Left lung (tissue), 10 donors: Measurements from ENCODE around the gene MARCHF2. TPM values are rescaled to one million over a fixed set of nuclear protein-coding genes. Genes with fewer than 3 reads are reported as not detected.

Source experiments
- ATAC-seq: fragments of 200-7000 bp; cut with Tn5 transposase; one replicate; pipeline ENCODE4 v1.9.1; 2020; ENCODE audit warnings: moderate library complexity
- DNase-seq, 4 donors: peaks; one replicate each; pipeline ENCODE4 v3.0.0-alpha.2; 2013 to 2020
- H3K27ac ChIP-seq, 2 donors: fragments of 200-600 bp; sonication (generic) in 1 of 2; one replicate each; pipeline versions ENCODE4 v1.5.0 to v1.8.0; 2020 to 2021
- H3K27me3 ChIP-seq, 2 donors: fragments of 200-600 bp; sonication (generic) in 1 of 2; one replicate each; pipeline versions ENCODE4 v1.5.0 to v1.8.0; 2020 to 2021
- H3K36me3 ChIP-seq, 2 donors: fragments of 200-600 bp; sonication (generic) in 1 of 2; one replicate each; pipeline versions ENCODE4 v1.5.0 to v1.8.0; 2020 to 2021
- H3K4me1 ChIP-seq, 2 donors: fragments of 200-600 bp; one replicate each; pipeline ENCODE4 v1.8.0; 2021
- H3K4me3 ChIP-seq, 2 donors: fragments of 200-600 bp; sonication (generic) in 1 of 2; one replicate each; pipeline versions ENCODE4 v1.5.0 to v1.8.0; 2020 to 2021; ENCODE audit warnings: mild to moderate bottlenecking in 1 of 2
- H3K9me3 ChIP-seq, 2 donors: fragments of 200-600 bp; sonication (generic) in 1 of 2; one replicate each; pipeline versions ENCODE4 v1.5.0 to v1.8.0; 2020 to 2021
- intact Hi-C, 2 donors: fragments of 100-400 bp; cut with DNase I; formaldehyde crosslinking; loops; one replicate each; pipeline versions ENCODE4 v1.11.2 to v1.14.2; 2022
- polyA plus RNA-seq, 6 donors: library from polyadenylated mRNA; unstranded; fragments of 120-200 nt; gene quantifications; one replicate each; pipeline ENCODE4 v1.2.1, GENCODE V29; 2013; ENCODE audit not compliant: insufficient read length in 6 of 6
- total RNA-seq, 2 donors: library from RNA; stranded (reverse); fragmentation: NEBNext Ultra II Directional; extraction: Animal tissue kit (Norgen Biotek cat#: 25700); gene quantifications; one replicate each; pipeline ENCODE4 v1.2.1, GENCODE V29; 2021
- TF ChIP-seq, protein P1 (sequence below), 2 donors: fragments of 200-600 bp; sonication (generic) in 1 of 2; IDR thresholded peaks; one replicate each; pipeline versions ENCODE4 v1.5.0 to v1.8.0; 2021; ENCODE audit warnings: antibody characterized with exemption in 2 of 2
- donor health status: DM: no; HTN: yes; CAD: no.
- donor health status: DM: no; HTN: no; CAD: no.

The MARCHF2 gene
- total and polyA plus RNA-seq, 8 donors: 9.1 to 54.6 (median 12.5) TPM

- Histone ChIP-seq H3K9me3 (no peaks in the 10 kb centered on the region), H3K27me3 (no peaks in the 10 kb centered on the region), H3K27ac (peak overlapping the region in 1 of 2 donors; percentile 28), H3K4me1 (peaks cover 38 to 95% of the 10 kb centered on the region in 2 donors), H3K36me3 (peaks cover 0 to 38% of the 10 kb centered on the region in 2 donors), H3K4me3 (no peak overlapping the region)
- intact Hi-C loops: no loop called here
- TF ChIP-seq, protein P1, sequence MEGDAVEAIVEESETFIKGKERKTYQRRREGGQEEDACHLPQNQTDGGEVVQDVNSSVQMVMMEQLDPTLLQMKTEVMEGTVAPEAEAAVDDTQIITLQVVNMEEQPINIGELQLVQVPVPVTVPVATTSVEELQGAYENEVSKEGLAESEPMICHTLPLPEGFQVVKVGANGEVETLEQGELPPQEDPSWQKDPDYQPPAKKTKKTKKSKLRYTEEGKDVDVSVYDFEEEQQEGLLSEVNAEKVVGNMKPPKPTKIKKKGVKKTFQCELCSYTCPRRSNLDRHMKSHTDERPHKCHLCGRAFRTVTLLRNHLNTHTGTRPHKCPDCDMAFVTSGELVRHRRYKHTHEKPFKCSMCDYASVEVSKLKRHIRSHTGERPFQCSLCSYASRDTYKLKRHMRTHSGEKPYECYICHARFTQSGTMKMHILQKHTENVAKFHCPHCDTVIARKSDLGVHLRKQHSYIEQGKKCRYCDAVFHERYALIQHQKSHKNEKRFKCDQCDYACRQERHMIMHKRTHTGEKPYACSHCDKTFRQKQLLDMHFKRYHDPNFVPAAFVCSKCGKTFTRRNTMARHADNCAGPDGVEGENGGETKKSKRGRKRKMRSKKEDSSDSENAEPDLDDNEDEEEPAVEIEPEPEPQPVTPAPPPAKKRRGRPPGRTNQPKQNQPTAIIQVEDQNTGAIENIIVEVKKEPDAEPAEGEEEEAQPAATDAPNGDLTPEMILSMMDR (IDR thresholded peaks at IDR 0.05): no peak
- ATAC-seq (peak; percentile 10), DNase-seq (no peak)
Observed at GRCh38 chr19:8452446-8453123, 39.5 kb downstream of the MARCHF2 start.

DNA sequence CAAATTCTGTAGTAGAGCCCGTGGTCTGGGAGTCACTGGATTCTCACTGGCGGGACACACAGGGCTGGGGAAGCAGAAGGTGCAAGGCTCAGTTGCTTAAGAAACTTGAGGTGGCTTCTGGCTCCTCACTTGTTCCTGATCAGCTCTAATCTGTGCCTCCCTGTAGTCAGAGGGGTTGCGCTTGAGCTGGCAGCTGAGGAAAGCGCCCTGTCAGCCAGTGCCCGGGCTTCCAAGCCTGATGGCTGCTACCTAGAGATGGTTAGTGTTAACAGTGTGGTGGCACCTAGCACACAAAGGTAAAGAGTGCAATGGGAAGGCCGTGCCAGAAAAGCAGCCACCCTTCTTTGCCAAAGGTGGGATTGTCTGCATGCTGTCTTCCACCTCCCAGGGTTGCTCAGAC, 40.5 kb downstream of the MARCHF2 start:
- Histone ChIP-seq H3K9me3 (no peaks in the 10 kb centered on the region), H3K27me3 (no peaks in the 10 kb centered on the region), H3K4me3 (no peak overlapping the region), H3K27ac (no peak overlapping the region), H3K36me3 (peaks cover 0 to 35% of the 10 kb centered on the region in 2 donors), H3K4me1 (peaks cover 37 to 95% of the 10 kb centered on the region in 2 donors)
- intact Hi-C loops: no loop called here
- ATAC-seq: no peak
- TF ChIP-seq, protein P1 (IDR thresholded peaks at IDR 0.05): no peak
- DNase-seq: no peak

DNA sequence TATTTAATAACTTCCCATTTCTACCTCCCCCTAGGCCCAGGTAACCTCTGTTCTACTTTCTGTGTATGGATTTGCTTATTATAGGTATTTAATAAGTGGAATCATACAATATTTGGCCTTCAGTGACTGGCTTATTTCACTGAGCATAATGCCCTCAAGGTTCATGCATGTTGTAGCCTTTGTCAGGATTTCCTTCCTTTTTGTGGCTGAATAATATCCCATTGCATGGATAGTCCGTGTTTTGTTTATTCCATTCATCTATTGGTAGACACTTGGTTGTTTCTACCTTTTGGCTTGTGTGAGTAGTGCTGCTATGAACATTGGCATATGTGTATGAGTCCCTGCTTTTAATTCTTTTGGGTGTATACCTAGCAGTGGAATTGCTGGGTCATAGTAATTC, 41.1 kb downstream of the MARCHF2 start:
- DNase-seq: no peak
- TF ChIP-seq, protein P1 (IDR thresholded peaks at IDR 0.05): no peak
- H3K36me3 ChIP-seq: peaks cover 0 to 38% of the 10 kb centered on the region in 2 donors

DNA sequence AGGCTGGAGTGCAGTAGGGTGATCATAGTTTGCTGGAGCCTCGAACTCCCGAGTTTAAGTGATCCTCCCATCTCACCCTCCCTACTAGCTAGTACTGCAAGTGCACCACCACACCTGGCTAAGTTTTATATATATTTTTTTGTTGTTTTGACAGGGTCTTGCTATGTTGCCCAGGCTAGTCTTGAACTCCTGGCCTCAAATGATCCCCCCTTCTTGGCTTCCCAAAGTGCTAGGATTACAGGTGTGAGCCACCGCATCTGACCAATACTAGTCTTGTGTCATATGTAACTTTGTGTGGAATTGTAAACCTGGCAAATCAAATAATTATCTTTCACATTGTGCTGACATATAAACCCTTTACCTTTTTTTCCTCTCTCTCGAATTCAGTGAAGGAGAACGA, 41.9 kb downstream of the MARCHF2 start:
- Histone ChIP-seq H3K4me3 (no peak overlapping the region), H3K9me3 (no peaks in the 10 kb centered on the region), H3K27ac (no peak overlapping the region), H3K27me3 (no peaks in the 10 kb centered on the region), H3K36me3 (peaks cover 0 to 38% of the 10 kb centered on the region in 2 donors), H3K4me1 (peaks cover 45 to 97% of the 10 kb centered on the region in 2 donors)
- intact Hi-C loops: no loop called here
- ATAC-seq: no peak
- TF ChIP-seq, protein P1 (IDR thresholded peaks at IDR 0.05): no peak
- no peak for DNase-seq

More for the DNA sequence above, 41.1 kb downstream of the MARCHF2 start:
- Histone ChIP-seq H3K27ac (peak overlapping the region in 1 of 2 donors; percentile 23), H3K4me1 (peaks cover 39 to 95% of the 10 kb centered on the region in 2 donors), H3K9me3 (no peaks in the 10 kb centered on the region), H3K27me3 (no peaks in the 10 kb centered on the region), H3K4me3 (no peak overlapping the region)
- intact Hi-C loops: no loop called here
- ATAC-seq: no peak

- intact Hi-C loops: no loop called here
- TF ChIP-seq, protein P1 (IDR thresholded peaks at IDR 0.05): no peak
- Histone ChIP-seq H3K27ac (no peak overlapping the region), H3K27me3 (no peaks in the 10 kb centered on the region), H3K9me3 (no peaks in the 10 kb centered on the region), H3K36me3 (peaks cover 0 to 38% of the 10 kb centered on the region in 2 donors), H3K4me1 (peaks cover 55 to 97% of the 10 kb centered on the region in 2 donors), H3K4me3 (no peak overlapping the region)
- DNase-seq: no peak
- ATAC-seq: no peak
Observed at GRCh38 chr19:8456064-8456463, 43.0 kb downstream of the MARCHF2 start.
